ENCODE measurements around the gene LAMA4. TPM values are rescaled to one million over a fixed set of nuclear protein-coding genes. Genes with fewer than 3 reads are reported as not detected.

LAMA4 gene
- total RNA-seq, 1 experiment from 2014 or later, result 9.4 TPM

DNA sequence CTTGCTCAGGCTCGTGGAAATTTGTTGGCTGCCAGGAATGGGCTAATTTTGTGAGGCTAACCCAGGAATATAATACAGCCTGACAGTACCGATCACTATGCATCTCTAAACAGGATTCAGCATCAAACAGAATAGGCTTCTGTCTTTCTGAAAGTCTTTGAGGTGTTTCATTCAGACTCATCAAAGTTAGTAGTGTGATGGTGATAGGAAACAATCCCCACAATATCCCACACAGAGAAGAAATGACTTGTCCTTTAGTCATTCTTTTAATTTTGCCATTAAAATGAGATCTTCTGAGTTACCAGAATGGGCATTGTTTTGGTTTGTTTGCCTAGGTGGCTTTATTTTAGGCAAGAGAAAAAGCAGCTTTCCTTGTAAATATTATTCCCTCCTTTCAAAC is 112.7 kb downstream of the LAMA4 start:
- TF ChIP-seq EZH2phosphoT487 (IDR thresholded peaks at IDR 0.05; ENCODE audit: borderline replicate concordance, low read length) (no peak), EZH2 (IDR thresholded peaks at IDR 0.05; ENCODE audit: low read length, unreplicated experiment) (no peak)
- TF ChIP-seq, protein P1, sequence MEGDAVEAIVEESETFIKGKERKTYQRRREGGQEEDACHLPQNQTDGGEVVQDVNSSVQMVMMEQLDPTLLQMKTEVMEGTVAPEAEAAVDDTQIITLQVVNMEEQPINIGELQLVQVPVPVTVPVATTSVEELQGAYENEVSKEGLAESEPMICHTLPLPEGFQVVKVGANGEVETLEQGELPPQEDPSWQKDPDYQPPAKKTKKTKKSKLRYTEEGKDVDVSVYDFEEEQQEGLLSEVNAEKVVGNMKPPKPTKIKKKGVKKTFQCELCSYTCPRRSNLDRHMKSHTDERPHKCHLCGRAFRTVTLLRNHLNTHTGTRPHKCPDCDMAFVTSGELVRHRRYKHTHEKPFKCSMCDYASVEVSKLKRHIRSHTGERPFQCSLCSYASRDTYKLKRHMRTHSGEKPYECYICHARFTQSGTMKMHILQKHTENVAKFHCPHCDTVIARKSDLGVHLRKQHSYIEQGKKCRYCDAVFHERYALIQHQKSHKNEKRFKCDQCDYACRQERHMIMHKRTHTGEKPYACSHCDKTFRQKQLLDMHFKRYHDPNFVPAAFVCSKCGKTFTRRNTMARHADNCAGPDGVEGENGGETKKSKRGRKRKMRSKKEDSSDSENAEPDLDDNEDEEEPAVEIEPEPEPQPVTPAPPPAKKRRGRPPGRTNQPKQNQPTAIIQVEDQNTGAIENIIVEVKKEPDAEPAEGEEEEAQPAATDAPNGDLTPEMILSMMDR (conservative IDR thresholded peaks at IDR 0.05; ENCODE audit: low read depth, low read length), result no peak
- peak; percentile 75 for ATAC-seq
- no peaks in the 10 kb centered on the region for H4K20me1 ChIP-seq (ENCODE audit: low read length)
- ChIA-PET CTCF (no interaction called here), POLR2A (ENCODE audit: unreplicated experiment) (no interaction called here)
- no peaks in the 10 kb centered on the region for H3K79me2 ChIP-seq (ENCODE audit: low read length)
- H3K4me3 ChIP-seq (ENCODE audit: low read length), result no peak overlapping the region
- H3K27ac ChIP-seq (ENCODE audit: low read length), result no peak overlapping the region
- H3K27me3 ChIP-seq (ENCODE audit: low read length), result no peaks in the 10 kb centered on the region
- H3F3A ChIP-seq (ENCODE audit: low read length, unreplicated experiment), result no peaks in the 10 kb centered on the region
- intact Hi-C loops (cut with micrococcal nuclease), result no loop called here
- H3K9ac ChIP-seq (ENCODE audit: low read length), result no peak overlapping the region
- H3K36me3 ChIP-seq (ENCODE audit: low read depth, low read length), result no peaks in the 10 kb centered on the region
- no peak overlapping the region for H3K4me2 ChIP-seq (ENCODE audit: low read length)
- DNase-seq, result peak; percentile 10
- H2AFZ ChIP-seq (ENCODE audit: low read length), result no peak overlapping the region
- no peaks in the 10 kb centered on the region for H3K9me3 ChIP-seq (ENCODE audit: low read length)
- no TSS peak for BruUV-seq (replicated peaks)
- H3K9me2 ChIP-seq (replicated peaks; ENCODE audit: low read length), result no peaks in the 10 kb centered on the region
- H3K4me1 ChIP-seq (ENCODE audit: insufficient read depth, low read length), result no peaks in the 10 kb centered on the region

DNA sequence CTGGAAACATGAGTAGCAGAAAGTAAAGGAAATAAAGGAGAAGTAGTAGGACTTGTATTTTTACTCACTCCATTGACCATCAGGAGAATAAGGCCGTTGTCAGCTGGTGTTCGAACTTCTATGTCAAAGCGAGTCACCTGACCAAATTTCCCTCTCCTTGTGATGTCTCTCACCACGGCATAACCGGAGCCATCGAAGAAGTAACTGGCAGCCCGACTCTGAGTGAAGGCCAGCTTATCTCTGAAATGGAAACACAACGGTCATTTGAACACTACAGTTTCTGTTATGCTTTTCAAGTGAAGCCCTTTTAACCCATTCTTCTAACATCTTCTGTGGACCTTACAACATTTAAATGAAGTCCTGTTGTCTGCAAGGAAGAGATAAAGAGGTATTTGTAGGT is 115.3 kb downstream of the LAMA4 start:
- H3K27me3 ChIP-seq (ENCODE audit: low read length), result no peaks in the 10 kb centered on the region
- CTCF ChIA-PET, result no interaction called here
- POLR2A ChIA-PET (ENCODE audit: unreplicated experiment), result no interaction called here

GRCh38 chr6:112130878-112131277 is 123.5 kb downstream of the LAMA4 start:
- H3K4me1 ChIP-seq (ENCODE audit: insufficient read depth, low read length), result no peaks in the 10 kb centered on the region
- no peaks in the 10 kb centered on the region for H3K9me3 ChIP-seq (ENCODE audit: low read length)
- intact Hi-C loops (cut with micrococcal nuclease), result no loop called here
- H2AFZ ChIP-seq (ENCODE audit: low read length), result no peak overlapping the region
- no peak overlapping the region for H3K4me3 ChIP-seq (ENCODE audit: low read length)
- H4K20me1 ChIP-seq (ENCODE audit: low read length), result no peaks in the 10 kb centered on the region
- ATAC-seq (no peak), DNase-seq (no peak)
- H3K4me2 ChIP-seq (ENCODE audit: low read length), result no peak overlapping the region
- H3K27ac ChIP-seq (ENCODE audit: low read length), result no peak overlapping the region
- no TSS peak for BruUV-seq (replicated peaks)
- no peak overlapping the region for H3K9ac ChIP-seq (ENCODE audit: low read length)
- H3K9me2 ChIP-seq (replicated peaks; ENCODE audit: low read length), result no peaks in the 10 kb centered on the region
- ChIA-PET POLR2A (ENCODE audit: unreplicated experiment) (no interaction called here), CTCF (no interaction called here)
- TF ChIP-seq EZH2phosphoT487 (IDR thresholded peaks at IDR 0.05; ENCODE audit: borderline replicate concordance, low read length) (no peak), EZH2 (IDR thresholded peaks at IDR 0.05; ENCODE audit: low read length, unreplicated experiment) (no peak)
- TF ChIP-seq, protein P1 (conservative IDR thresholded peaks at IDR 0.05; ENCODE audit: low read depth, low read length), result no peak
- no peaks in the 10 kb centered on the region for H3F3A ChIP-seq (ENCODE audit: low read length, unreplicated experiment)
- H3K79me2 ChIP-seq (ENCODE audit: low read length), result no peaks in the 10 kb centered on the region
- no peaks in the 10 kb centered on the region for H3K27me3 ChIP-seq (ENCODE audit: low read length)
- H3K36me3 ChIP-seq (ENCODE audit: low read depth, low read length), result no peaks in the 10 kb centered on the region

More for the DNA sequence above, 115.3 kb downstream of the LAMA4 start:
- H3K36me3 ChIP-seq (ENCODE audit: low read depth, low read length), result no peaks in the 10 kb centered on the region
- H3F3A ChIP-seq (ENCODE audit: low read length, unreplicated experiment), result no peaks in the 10 kb centered on the region
- DNase-seq (no peak), ATAC-seq (no peak)
- H3K4me3 ChIP-seq (ENCODE audit: low read length), result no peak overlapping the region
- BruUV-seq (replicated peaks), result no TSS peak
- no peaks in the 10 kb centered on the region for H3K9me3 ChIP-seq (ENCODE audit: low read length)
- intact Hi-C loops (cut with micrococcal nuclease), result no loop called here
- no peak overlapping the region for H3K9ac ChIP-seq (ENCODE audit: low read length)
- no peaks in the 10 kb centered on the region for H3K4me1 ChIP-seq (ENCODE audit: insufficient read depth, low read length)
- no peak overlapping the region for H3K27ac ChIP-seq (ENCODE audit: low read length)
- TF ChIP-seq, protein P1 (conservative IDR thresholded peaks at IDR 0.05; ENCODE audit: low read depth, low read length), result no peak
- TF ChIP-seq EZH2 (IDR thresholded peaks at IDR 0.05; ENCODE audit: low read length, unreplicated experiment) (no peak), EZH2phosphoT487 (IDR thresholded peaks at IDR 0.05; ENCODE audit: borderline replicate concordance, low read length) (no peak)
- H3K79me2 ChIP-seq (ENCODE audit: low read length), result no peaks in the 10 kb centered on the region
- H3K9me2 ChIP-seq (replicated peaks; ENCODE audit: low read length), result no peaks in the 10 kb centered on the region
- H3K4me2 ChIP-seq (ENCODE audit: low read length), result no peak overlapping the region
- no peaks in the 10 kb centered on the region for H4K20me1 ChIP-seq (ENCODE audit: low read length)
- no peak overlapping the region for H2AFZ ChIP-seq (ENCODE audit: low read length)
